Subcutaneous adipose tissue (tissue), 4 donors: ENCODE results near the gene WDR7. TPM values are rescaled to one million over a fixed set of nuclear protein-coding genes. Genes with fewer than 3 reads are reported as not detected.

Experiments
- total RNA-seq, 4 donors: library from RNA; depleted of rRNA; stranded (reverse); fragments of >200 nt; gene quantifications; one replicate each; pipeline ENCODE4 v1.1.0, GENCODE V29; 2016
- TF ChIP-seq, protein P1 (sequence below): fragments of 450-650 bp; IDR thresholded peaks from one replicate; pipeline ENCODE4 v1.5.1; 2016; ENCODE audit warnings: low read depth, mild to moderate bottlenecking, control low read depth, antibody characterized with exemption, moderate library complexity

The WDR7 gene
- total RNA-seq, 4 donors from 2014 or later: 28.7 to 46.1 (median 37.4) TPM

DNA sequence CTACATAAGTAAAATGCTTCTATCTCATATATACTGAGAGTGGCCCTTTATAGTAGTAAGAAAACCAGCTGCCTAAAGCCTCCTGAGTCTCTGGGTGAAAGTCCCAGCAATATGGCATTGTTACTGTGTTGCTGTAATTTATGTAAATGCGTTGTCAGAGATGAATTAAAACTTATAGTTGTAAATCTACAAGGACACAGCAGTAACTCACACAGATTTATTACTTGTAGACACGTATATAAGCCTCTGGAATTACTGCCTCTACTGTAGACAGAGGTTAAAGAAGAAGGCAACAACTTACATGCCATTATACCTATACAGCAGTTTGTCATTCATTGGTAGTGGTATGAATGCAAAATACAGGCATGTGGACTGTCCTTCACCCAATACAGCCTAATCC is 326.6 kb downstream of the WDR7 start:
- TF ChIP-seq, protein P1, sequence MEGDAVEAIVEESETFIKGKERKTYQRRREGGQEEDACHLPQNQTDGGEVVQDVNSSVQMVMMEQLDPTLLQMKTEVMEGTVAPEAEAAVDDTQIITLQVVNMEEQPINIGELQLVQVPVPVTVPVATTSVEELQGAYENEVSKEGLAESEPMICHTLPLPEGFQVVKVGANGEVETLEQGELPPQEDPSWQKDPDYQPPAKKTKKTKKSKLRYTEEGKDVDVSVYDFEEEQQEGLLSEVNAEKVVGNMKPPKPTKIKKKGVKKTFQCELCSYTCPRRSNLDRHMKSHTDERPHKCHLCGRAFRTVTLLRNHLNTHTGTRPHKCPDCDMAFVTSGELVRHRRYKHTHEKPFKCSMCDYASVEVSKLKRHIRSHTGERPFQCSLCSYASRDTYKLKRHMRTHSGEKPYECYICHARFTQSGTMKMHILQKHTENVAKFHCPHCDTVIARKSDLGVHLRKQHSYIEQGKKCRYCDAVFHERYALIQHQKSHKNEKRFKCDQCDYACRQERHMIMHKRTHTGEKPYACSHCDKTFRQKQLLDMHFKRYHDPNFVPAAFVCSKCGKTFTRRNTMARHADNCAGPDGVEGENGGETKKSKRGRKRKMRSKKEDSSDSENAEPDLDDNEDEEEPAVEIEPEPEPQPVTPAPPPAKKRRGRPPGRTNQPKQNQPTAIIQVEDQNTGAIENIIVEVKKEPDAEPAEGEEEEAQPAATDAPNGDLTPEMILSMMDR: no peak

DNA sequence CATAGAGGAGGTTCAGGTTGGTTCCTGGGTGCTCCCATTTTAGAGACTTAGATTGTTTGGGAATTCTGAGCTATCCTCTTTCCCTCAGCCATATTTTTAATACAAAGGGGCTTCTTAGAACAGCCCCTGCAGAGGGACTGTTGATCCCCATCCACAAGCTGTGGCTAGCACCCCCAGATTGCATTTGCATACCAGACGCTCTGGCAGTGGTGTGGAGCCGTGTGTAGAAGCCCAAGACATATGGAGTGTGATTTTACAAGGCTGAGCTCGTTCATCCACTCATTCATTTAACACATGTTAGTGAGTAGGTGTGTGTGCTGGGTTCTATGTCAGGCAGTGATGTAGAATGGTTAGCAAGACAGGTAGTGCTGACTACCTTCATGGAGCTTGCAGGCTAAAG is 329.0 kb downstream of the WDR7 start:
- TF ChIP-seq, protein P1: no peak

DNA sequence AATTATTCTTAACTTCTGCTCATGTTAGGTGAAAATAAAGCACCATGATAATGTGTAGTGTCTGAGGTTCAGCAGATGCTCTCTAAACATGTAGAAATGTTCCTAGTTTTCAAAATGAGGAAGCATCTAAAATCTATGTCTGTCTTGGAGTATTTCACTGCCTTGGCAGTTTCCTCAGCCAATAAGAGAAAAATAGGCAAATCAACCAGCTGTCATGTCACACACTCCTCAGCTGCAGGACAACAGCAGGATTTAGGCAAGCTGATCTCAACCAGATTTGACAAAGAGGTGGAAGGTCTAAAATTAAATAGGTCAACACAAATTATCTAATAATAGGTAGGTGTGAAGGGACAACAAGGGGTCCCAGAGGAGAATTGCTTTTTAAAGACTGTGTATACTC is 331.6 kb downstream of the WDR7 start:
- TF ChIP-seq, protein P1: no peak

DNA sequence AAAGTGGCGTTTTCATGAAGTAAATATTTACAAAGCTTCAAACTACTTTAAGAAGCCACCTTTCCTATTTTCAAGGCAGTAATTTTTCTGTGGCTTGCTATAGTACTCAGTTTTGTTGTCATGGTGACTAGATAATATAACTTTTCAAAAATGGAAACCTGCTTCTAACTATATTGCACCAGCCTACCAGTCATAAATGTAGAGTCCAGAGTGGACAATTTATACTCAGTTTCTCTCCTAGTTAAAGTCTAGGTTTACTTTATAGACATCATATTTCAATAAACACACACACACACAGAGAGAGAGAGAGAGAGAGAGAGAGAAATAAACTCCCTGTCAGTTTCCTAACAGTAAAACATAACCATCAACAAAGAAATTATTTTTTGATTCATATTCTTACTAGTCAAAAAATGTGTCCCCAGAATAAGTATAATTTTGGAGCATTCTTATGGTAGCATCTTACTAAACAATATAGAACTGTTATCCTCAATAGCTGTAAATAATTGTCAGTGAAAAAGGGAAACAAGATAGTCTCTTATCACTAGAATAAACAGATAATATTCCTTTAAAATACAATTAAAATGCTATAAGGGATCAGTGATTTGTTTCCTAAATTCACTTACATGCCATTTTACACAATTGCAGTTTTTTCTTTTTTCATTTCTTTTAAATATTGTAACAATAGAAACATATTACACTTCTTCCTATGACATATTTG is 332.3 kb downstream of the WDR7 start:
- TF ChIP-seq, protein P1: no peak

DNA sequence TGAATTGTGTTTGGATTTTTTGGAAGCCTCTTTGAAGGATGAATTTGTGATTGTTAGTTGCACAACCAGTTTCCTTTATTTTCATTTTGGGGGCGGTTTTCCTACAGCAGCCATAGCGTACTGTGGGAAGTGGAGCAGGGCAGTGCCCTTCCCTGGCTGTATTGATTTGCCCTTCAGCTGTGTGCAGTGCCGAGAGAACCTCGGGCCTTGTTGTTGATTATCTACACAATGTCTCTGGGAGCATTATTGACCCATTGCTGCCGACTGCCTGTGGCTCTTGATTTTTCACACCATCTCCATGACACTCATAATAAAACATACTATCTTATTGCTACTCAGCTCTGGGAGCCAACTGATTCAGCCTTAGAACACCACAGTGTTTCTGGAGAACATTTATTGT is 333.6 kb downstream of the WDR7 start:
- TF ChIP-seq, protein P1: no peak

DNA sequence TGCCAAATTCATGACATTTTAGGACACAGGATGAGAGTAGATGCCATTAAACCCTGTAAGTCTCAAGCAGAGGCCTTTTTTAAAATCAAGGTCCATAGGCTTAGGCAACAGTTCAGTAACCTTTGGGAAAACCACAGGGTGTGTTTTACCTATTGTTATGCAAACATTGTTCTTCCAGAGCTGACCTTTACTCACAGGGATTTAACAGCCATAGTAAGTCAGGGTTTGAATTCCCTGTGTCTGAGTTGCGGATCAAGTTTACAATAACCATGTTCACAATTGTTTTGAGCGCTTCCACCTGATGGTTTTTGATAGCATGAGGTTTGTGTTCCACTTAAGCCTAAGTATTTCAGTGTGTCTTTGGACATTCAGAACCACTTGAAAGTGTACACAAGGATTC is 335.7 kb downstream of the WDR7 start:
- TF ChIP-seq, protein P1: no peak

DNA sequence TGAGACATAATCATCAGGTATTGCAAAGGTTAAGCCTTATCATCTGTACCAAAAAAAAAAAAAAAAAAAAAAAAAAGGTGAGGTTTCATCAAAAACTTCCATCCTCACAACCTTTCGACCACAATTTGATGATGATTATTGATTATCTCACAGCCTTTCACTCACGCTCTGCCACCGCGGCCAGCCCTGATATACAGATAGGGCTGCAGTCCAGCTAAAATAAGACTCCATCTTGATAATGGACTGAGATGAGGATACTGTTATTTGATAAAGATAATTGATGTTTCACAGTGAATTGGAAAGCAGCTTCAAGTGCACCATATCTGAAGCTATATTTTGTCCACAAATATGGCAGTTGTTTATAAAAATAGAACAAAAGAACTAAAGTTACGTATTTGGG is 336.1 kb downstream of the WDR7 start:
- TF ChIP-seq, protein P1: no peak
